HFF-Myc (cell line): ENCODE data around the gene STING1.
"Not testable (repeated sequence)": the region's sequence is repeated elsewhere in the genome, so short reads cannot be mapped to it uniquely, and the experiment has no call there.

Experiments
- DNase-seq: peaks from one replicate; pipeline ENCODE4 v3.0.0-alpha.2; 2011; ENCODE audit warnings: low read depth; ENCODE audit errors: extremely low read depth
- H3K4me3 ChIP-seq: replicated peaks from 2 replicates; pipeline ENCODE4 v1.5.1; 2011; ENCODE audit warnings: low read depth, mild to moderate bottlenecking, control low read depth, low read length
- CTCF ChIP-seq: IDR thresholded peaks from 2 replicates; pipeline ENCODE4 v1.5.1; 2012; ENCODE audit warnings: mild to moderate bottlenecking, low read depth, low read length, control low read depth; ENCODE audit errors: missing control alignments

STING1 gene

GRCh38 chr5:139451878-139452660 is 30.5 kb downstream of the STING1 start:
- TF ChIP-seq CTCF, result no peak
- no peak for DNase-seq
- H3K4me3 ChIP-seq, result no peak overlapping the region

- DNase-seq, result no peak
- H3K4me3 ChIP-seq, result no peak overlapping the region
- TF ChIP-seq CTCF, result no peak
Observed at GRCh38 chr5:139451176-139451575, 31.4 kb downstream of the STING1 start.

- no peak for TF ChIP-seq CTCF
- H3K4me3 ChIP-seq, result no peak overlapping the region
- DNase-seq, result no peak
Observed at GRCh38 chr5:139446956-139447779, 35.4 kb downstream of the STING1 start.

- DNase-seq, result no peak
- no peak for TF ChIP-seq CTCF
- no peak overlapping the region for H3K4me3 ChIP-seq
Observed at GRCh38 chr5:139445325-139446170, 37.0 kb downstream of the STING1 start.

- no peak for TF ChIP-seq CTCF
- DNase-seq, result peak; percentile 90
- no peak overlapping the region for H3K4me3 ChIP-seq
Observed at GRCh38 chr5:139443831-139444453, 38.6 kb downstream of the STING1 start.

- not testable (repeated sequence) for DNase-seq, H3K4me3 ChIP-seq
Observed at GRCh38 chr5:139440416-139440815, 42.1 kb downstream of the STING1 start.
